Skeletal muscle satellite cell (primary cell): ENCODE data around the gene FLT1.

Source experiments
- H3K27me3 ChIP-seq: 2 replicates; pipeline ENCODE4 v1.7.0; 2013; ENCODE audit warnings: low read length; ENCODE audit not compliant: control insufficient read depth, insufficient read depth
- H3K36me3 ChIP-seq: 2 replicates; pipeline ENCODE4 v1.7.0; 2013; ENCODE audit warnings: mild to moderate bottlenecking, control low read depth, low read length; ENCODE audit not compliant: insufficient read depth
- H3K4me1 ChIP-seq: 2 replicates; pipeline ENCODE4 v1.7.0; 2013; ENCODE audit warnings: low read length; ENCODE audit not compliant: control insufficient read depth, insufficient read depth
- H3K4me2 ChIP-seq: 2 replicates; pipeline ENCODE4 v1.7.0; 2013; ENCODE audit warnings: mild to moderate bottlenecking, low read length
- H3K4me3 ChIP-seq: 2 replicates; pipeline ENCODE4 v1.7.0; 2013; ENCODE audit warnings: low read length
- H3K9ac ChIP-seq: 2 replicates; pipeline ENCODE4 v1.7.0; 2013; ENCODE audit warnings: mild to moderate bottlenecking, low read depth, low read length, moderate library complexity
- H3K9me3 ChIP-seq: replicated peaks from 2 replicates; pipeline ENCODE4 v1.7.0; 2013; ENCODE audit warnings: mild to moderate bottlenecking, control low read depth, low read length

FLT1 gene

GRCh38 chr13:28412981-28413380 lies 81.9 kb downstream of the FLT1 start:
- no peaks in the 10 kb centered on the region for H3K36me3 ChIP-seq
- H3K27me3 ChIP-seq = peaks cover 7% of the 10 kb centered on the region
- H3K4me1 ChIP-seq = no peaks in the 10 kb centered on the region
- H3K4me3 ChIP-seq = no peak overlapping the region
- H3K9me3 ChIP-seq = no peaks in the 10 kb centered on the region
- H3K9ac ChIP-seq = no peak overlapping the region
- H3K4me2 ChIP-seq = no peak overlapping the region

- Histone ChIP-seq H3K36me3 (no peaks in the 10 kb centered on the region), H3K4me2 (no peak overlapping the region), H3K9me3 (no peaks in the 10 kb centered on the region), H3K9ac (no peak overlapping the region), H3K27me3 (peaks cover 7% of the 10 kb centered on the region), H3K4me1 (no peaks in the 10 kb centered on the region), H3K4me3 (no peak overlapping the region)
Observed at GRCh38 chr13:28411831-28412353, 83.0 kb downstream of the FLT1 start.

- H3K27me3 ChIP-seq = peaks cover 4% of the 10 kb centered on the region
- no peaks in the 10 kb centered on the region for H3K36me3 ChIP-seq
- H3K4me2 ChIP-seq = no peak overlapping the region
- no peaks in the 10 kb centered on the region for H3K9me3 ChIP-seq
- H3K4me1 ChIP-seq = no peaks in the 10 kb centered on the region
- no peak overlapping the region for H3K4me3 ChIP-seq
- H3K9ac ChIP-seq = no peak overlapping the region
Observed at GRCh38 chr13:28410096-28410495, 84.8 kb downstream of the FLT1 start.

GRCh38 chr13:28409648-28410047 lies 85.3 kb downstream of the FLT1 start:
- Histone ChIP-seq H3K36me3 (no peaks in the 10 kb centered on the region), H3K4me1 (no peaks in the 10 kb centered on the region), H3K9me3 (no peaks in the 10 kb centered on the region), H3K27me3 (peaks cover 4% of the 10 kb centered on the region), H3K4me3 (no peak overlapping the region), H3K9ac (no peak overlapping the region), H3K4me2 (no peak overlapping the region)

- H3K36me3 ChIP-seq = no peaks in the 10 kb centered on the region
- no peaks in the 10 kb centered on the region for H3K9me3 ChIP-seq
- H3K4me2 ChIP-seq = no peak overlapping the region
- no peaks in the 10 kb centered on the region for H3K4me1 ChIP-seq
- peaks cover 4% of the 10 kb centered on the region for H3K27me3 ChIP-seq
- H3K4me3 ChIP-seq = no peak overlapping the region
- H3K9ac ChIP-seq = no peak overlapping the region
Observed at GRCh38 chr13:28408863-28409262, 86.1 kb downstream of the FLT1 start.

- Histone ChIP-seq H3K36me3 (no peaks in the 10 kb centered on the region), H3K4me2 (no peak overlapping the region), H3K4me3 (no peak overlapping the region), H3K9ac (no peak overlapping the region), H3K4me1 (no peaks in the 10 kb centered on the region), H3K27me3 (peaks cover 4% of the 10 kb centered on the region), H3K9me3 (no peaks in the 10 kb centered on the region)
Observed at GRCh38 chr13:28408235-28408848, 86.6 kb downstream of the FLT1 start.

- Histone ChIP-seq H3K27me3 (peaks cover 4% of the 10 kb centered on the region), H3K9ac (no peak overlapping the region), H3K36me3 (no peaks in the 10 kb centered on the region), H3K4me2 (no peak overlapping the region), H3K9me3 (no peaks in the 10 kb centered on the region), H3K4me1 (no peaks in the 10 kb centered on the region), H3K4me3 (no peak overlapping the region)
Observed at GRCh38 chr13:28406733-28407266, 88.1 kb downstream of the FLT1 start.

- H3K4me1 ChIP-seq = no peaks in the 10 kb centered on the region
- H3K9ac ChIP-seq = no peak overlapping the region
- H3K4me2 ChIP-seq = no peak overlapping the region
- no peaks in the 10 kb centered on the region for H3K36me3 ChIP-seq
- H3K4me3 ChIP-seq = no peak overlapping the region
- H3K27me3 ChIP-seq = no peaks in the 10 kb centered on the region
- H3K9me3 ChIP-seq = no peaks in the 10 kb centered on the region
Observed at GRCh38 chr13:28402057-28402381, 92.9 kb downstream of the FLT1 start.

GRCh38 chr13:28401303-28402056 lies 93.4 kb downstream of the FLT1 start:
- Histone ChIP-seq H3K9me3 (no peaks in the 10 kb centered on the region), H3K4me1 (no peaks in the 10 kb centered on the region), H3K27me3 (no peaks in the 10 kb centered on the region), H3K4me3 (no peak overlapping the region), H3K4me2 (no peak overlapping the region), H3K9ac (no peak overlapping the region), H3K36me3 (no peaks in the 10 kb centered on the region)

GRCh38 chr13:28396053-28396452 lies 98.9 kb downstream of the FLT1 start:
- Histone ChIP-seq H3K36me3 (no peaks in the 10 kb centered on the region), H3K27me3 (no peaks in the 10 kb centered on the region), H3K9ac (no peak overlapping the region), H3K4me2 (no peak overlapping the region), H3K9me3 (no peaks in the 10 kb centered on the region), H3K4me3 (no peak overlapping the region), H3K4me1 (peaks cover 10% of the 10 kb centered on the region)

GRCh38 chr13:28394422-28394821 lies 100.5 kb downstream of the FLT1 start:
- H3K4me3 ChIP-seq = no peak overlapping the region
- H3K27me3 ChIP-seq = no peaks in the 10 kb centered on the region
- peaks cover 10% of the 10 kb centered on the region for H3K4me1 ChIP-seq
- no peak overlapping the region for H3K9ac ChIP-seq
- no peaks in the 10 kb centered on the region for H3K9me3 ChIP-seq
- H3K4me2 ChIP-seq = no peak overlapping the region
- no peaks in the 10 kb centered on the region for H3K36me3 ChIP-seq
